K562 (cell line): ENCODE results near the gene MRPL32. TPM values are rescaled to one million over a fixed set of nuclear protein-coding genes. Genes with fewer than 3 reads are reported as not detected.

Source experiments
- ATAC-seq: fragments of 200-7000 bp; cut with Tn5 transposase; 3 replicates; pipeline ENCODE4 v1.9.1; 2020; ENCODE audit warnings: moderate library complexity
- BruUV-seq: library from RNA; stranded (reverse); fragments of 400-500 nt; replicated peaks from 2 replicates; lab custom pipeline; 2021; lab: Mats Ljungman, UMichigan
- CTCF ChIA-PET: fragments of 300-600 bp; formaldehyde crosslinking; extraction: SDS; loops from one replicate; lab custom pipeline; 2021; ENCODE audit warnings: low intra/inter-chr PET ratio; lab: Yijun Ruan, JAX
- POLR2A ChIA-PET: fragments of 300-600, 350-650 bp; sonication (Branson Sonifier 250); formaldehyde crosslinking; extraction: SDS; loops from one replicate; lab custom pipeline; 2021; ENCODE audit warnings: antibody characterized with exemption, inconsistent platforms; lab: Yijun Ruan, JAX
- DNase-seq, 4 experiments: peaks; one replicate each; pipeline versions ENCODE4 v3.0.0 to v3.0.0-alpha.2; 2011 to 2018; ENCODE audit warnings: low spot score in 3 of 4, mixed read lengths in 3 of 4; ENCODE audit errors: extremely low read depth in 1 of 4
- FAIRE-seq: peaks from 2 replicates; lab custom pipeline; 2011; peaks lifted over from hg19 to GRCh38; lab: Jason Lieb, UNC
- H2AFZ ChIP-seq: 2 replicates; pipeline ENCODE4 v1.6.0; 2011; ENCODE audit warnings: low read depth, low read length, control low read depth, inconsistent platforms
- H3K27ac ChIP-seq: fragments of 200-600 bp; 3 replicates; pipeline ENCODE4 v1.8.0; 2011; ENCODE audit warnings: low read depth, mild to moderate bottlenecking, control low read depth, inconsistent platforms, low read length, moderate library complexity, mixed read lengths; ENCODE audit errors: extremely low read depth
- H3K27me3 ChIP-seq, 2 experiments: fragments of 300-600 bp in 1 of 2; 2 replicates in 1 of 2; 3 replicates in 1 of 2; pipeline versions ENCODE4 v1.6.0 to v1.8.0; 2011; ENCODE audit warnings: inconsistent platforms in 2 of 2, low read length in 2 of 2, mild to moderate bottlenecking in 1 of 2, mixed read lengths in 1 of 2, moderate library complexity in 1 of 2; ENCODE audit not compliant: control insufficient read depth in 2 of 2, insufficient read depth in 2 of 2
- H3K36me3 ChIP-seq: fragments of 300-600 bp; 3 replicates; pipeline ENCODE4 v1.8.0; 2011; ENCODE audit warnings: mild to moderate bottlenecking, low read length, inconsistent platforms; ENCODE audit not compliant: control insufficient read depth, insufficient read depth
- H3K4me1 ChIP-seq, 2 experiments: fragments of 200-600 bp in 1 of 2; replicated peaks in 1 of 2; 2 replicates in 1 of 2; 3 replicates in 1 of 2; pipeline versions ENCODE4 v1.5.1 to v1.8.0; 2011; ENCODE audit warnings: inconsistent platforms in 2 of 2, low read length in 2 of 2, mild to moderate bottlenecking in 1 of 2, mixed read lengths in 1 of 2, moderate library complexity in 1 of 2; ENCODE audit not compliant: control insufficient read depth in 2 of 2, insufficient read depth in 2 of 2
- H3K4me2 ChIP-seq: 2 replicates; pipeline ENCODE4 v1.6.1; 2011; ENCODE audit warnings: low read length, control low read depth, inconsistent platforms, mixed read lengths; ENCODE audit not compliant: insufficient read depth
- H3K4me3 ChIP-seq: fragments of 200-600 bp; sonication (generic), shearing (Covaris generic); 2 replicates; pipeline ENCODE4 v1.5.1; 2016; ENCODE audit warnings: control low read depth, inconsistent platforms
- H3K79me2 ChIP-seq: fragments of 200-600 bp; 3 replicates; pipeline ENCODE4 v1.8.0; 2011; ENCODE audit warnings: low read length, inconsistent platforms; ENCODE audit not compliant: control insufficient read depth, insufficient read depth
- H3K9ac ChIP-seq, 2 experiments: 2 replicates each; pipeline versions ENCODE4 v1.6.0 to v1.6.1; 2011; ENCODE audit warnings: low read depth in 2 of 2, low read length in 2 of 2, control low read depth in 1 of 2, inconsistent platforms in 1 of 2, mild to moderate bottlenecking in 1 of 2, mixed read lengths in 1 of 2; ENCODE audit not compliant: insufficient read depth in 1 of 2
- H3K9me1 ChIP-seq: one replicate; pipeline ENCODE4 v1.6.0; 2011; ENCODE audit warnings: inconsistent platforms, mild to moderate bottlenecking, low read length, moderate library complexity; ENCODE audit not compliant: control insufficient read depth, insufficient read depth
- H3K9me3 ChIP-seq: replicated peaks from 2 replicates; pipeline ENCODE4 v1.5.1; 2011; ENCODE audit warnings: low read depth, low read length, inconsistent platforms; ENCODE audit not compliant: control insufficient read depth, insufficient read depth
- H4K20me1 ChIP-seq: replicated peaks from 2 replicates; pipeline ENCODE4 v1.6.1; 2011; ENCODE audit warnings: low read length, inconsistent platforms, mixed read lengths; ENCODE audit not compliant: control insufficient read depth, insufficient read depth
- JUNB ChIP-seq: fragments of 450-650 bp; formaldehyde crosslinking; conservative IDR thresholded peaks from 2 replicates; pipeline ENCODE4 v1.4.0; 2020; ENCODE audit warnings: mild to moderate bottlenecking
- MTA1 ChIP-seq: fragments of 450-650 bp; IDR thresholded peaks from 2 replicates; pipeline ENCODE4 v1.6.1; 2017; ENCODE audit warnings: borderline replicate concordance
- NFIX ChIP-seq: fragments of 250-450 bp; sonication (Bioruptor Pico); IDR thresholded peaks from 2 replicates; pipeline ENCODE4 v1.4.0; 2020; ENCODE audit warnings: low read depth, mild to moderate bottlenecking, moderate library complexity
- POLR2AphosphoS5 ChIP-seq: IDR thresholded peaks from 2 replicates; pipeline ENCODE4 v1.6.1; 2011; ENCODE audit warnings: mild to moderate bottlenecking, low read depth, low read length, moderate library complexity; ENCODE audit not compliant: control insufficient read depth, insufficient read depth
- POLR2G ChIP-seq: fragments of 200-400 bp; formaldehyde crosslinking; IDR thresholded peaks from 2 replicates; pipeline ENCODE4 v1.6.1; 2017; ENCODE audit warnings: low read depth, mild to moderate bottlenecking, antibody characterized with exemption, low read length, moderate library complexity
- TAF15 ChIP-seq: fragments of 200-400 bp; formaldehyde crosslinking; IDR thresholded peaks from 2 replicates; pipeline ENCODE4 v1.6.1; 2017; ENCODE audit warnings: mild to moderate bottlenecking, low read depth, low read length, moderate library complexity
- TFAM ChIP-seq: fragments of 250-450 bp; sonication (Bioruptor Pico); conservative IDR thresholded peaks from 2 replicates; pipeline ENCODE4 v1.5.0; 2021; ENCODE audit warnings: mild to moderate bottlenecking, moderate library complexity
- U2AF1 ChIP-seq: fragments of 200-400 bp; formaldehyde crosslinking; optimal IDR thresholded peaks from 2 replicates; pipeline ENCODE3; 2017; ENCODE audit warnings: mild to moderate bottlenecking, low read depth, low read length, moderate library complexity
- ZC3H4 ChIP-seq: sonication (generic); formaldehyde crosslinking; IDR thresholded peaks from 2 replicates; pipeline ENCODE4 v1.9.0; 2021; ENCODE audit warnings: missing genetic modification reagents, borderline replicate concordance
- ZFP36 ChIP-seq: fragments of 150-350 bp; IDR thresholded peaks from 2 replicates; pipeline ENCODE4 v1.6.1; 2018; ENCODE audit warnings: low read length, low read depth; ENCODE audit not compliant: partially characterized antibody
- ZNF232 ChIP-seq: sonication (generic); formaldehyde crosslinking; IDR thresholded peaks from 2 replicates; pipeline ENCODE4 v1.8.0; 2022; ENCODE audit warnings: mild to moderate bottlenecking, missing genetic modification reagents
- ZNF347 ChIP-seq: fragments of 450-650 bp; formaldehyde crosslinking; IDR thresholded peaks from 2 replicates; pipeline ENCODE4 v1.4.0; 2020; ENCODE audit warnings: low read depth, mild to moderate bottlenecking, moderate library complexity
- ZNF589 ChIP-seq: fragments of 200-800 bp; sonication (Bioruptor generic); IDR thresholded peaks from 2 replicates; pipeline ENCODE4 v1.6.1; 2016; ENCODE audit warnings: low read depth, missing genetic modification characterization, missing compliant biosample characterization
- WGBS: fragments of 100-300 bp; shearing (Covaris generic); methylation state at CpG from one replicate; pipeline ENCODE4 v1.1.6; 2016; ENCODE audit warnings: low coverage, mixed read lengths; ENCODE audit not compliant: insufficient coverage; ENCODE audit errors: missing lambda C conversion rate; 5-methylcytosine and 5-hydroxymethylcytosine counted together
- in situ Hi-C: fragments of 300-500 bp; cut with MboI; formaldehyde crosslinking; loops from 4 replicates; pipeline ENCODE4 v1.15.0; 2018; ENCODE audit warnings: inconsistent platforms, mixed read lengths
- intact Hi-C: fragments of 100-400 bp; cut with micrococcal nuclease; formaldehyde crosslinking; loops from 2 replicates; pipeline ENCODE4 v1.14.2; 2022
- polyA plus RNA-seq, 8 experiments: library from polyadenylated mRNA; depleted of rRNA in 4 of 8; stranded (reverse) in 5 of 8; unstranded in 3 of 8; fragments of >200 nt; fragmentation: Nextera tagmentation in 2 of 8; fragmentation: Illumina TruSeq in 1 of 8; extraction: Ambion mirVana in 2 of 8; extraction: Trizol in 1 of 8; gene quantifications; 2 replicates each; pipeline versions ENCODE4 v1.2.1 to v1.2.3, GENCODE V29; 2011 to 2014; ENCODE audit warnings: inconsistent platforms in 1 of 8, missing spikeins in 1 of 8
- total RNA-seq, 7 experiments: library from RNA; depleted of rRNA in 6 of 7; stranded (reverse); fragments of >200 nt in 6 of 7; fragmentation: Illumina TruSeq in 2 of 7; extraction: Trizol in 2 of 7; gene quantifications; 2 replicates each; pipeline versions ENCODE4 v1.2.1 to v1.2.3, GENCODE V29; 2011 to 2021; ENCODE audit warnings: low replicate concordance in 1 of 7
- TF ChIP-seq, protein P1 (sequence below): fragments of 450-650 bp; formaldehyde crosslinking; IDR thresholded peaks from 2 replicates; pipeline ENCODE4 v1.4.0; 2020; ENCODE audit warnings: mild to moderate bottlenecking
- TF ChIP-seq, protein P2 (sequence below): sonication (generic); formaldehyde crosslinking; IDR thresholded peaks from 2 replicates; pipeline ENCODE4 v1.8.0; 2022; ENCODE audit warnings: missing genetic modification reagents, mild to moderate bottlenecking, borderline replicate concordance

The MRPL32 gene
- total and polyA plus RNA-seq, 9 of the 15 experiments (the other 6 are each of a cell fraction or from before 2014, with no cell fraction given) = 75.5 to 351 (median 138) TPM

- intact Hi-C loops = loop anchor here (1.0 kb wide), 1 partner anchor 40 kb away; no protein-coding TSS in a partner anchor
- in situ Hi-C loops = loop anchor here (10.0 to 25.0 kb wide), 2 partner anchors 158 to 316 kb away; no protein-coding TSS in a partner anchor
- DNase-seq (no peak), FAIRE-seq (no peak), ATAC-seq (no peak; the same call in 1 of the 3 replicates)
- Histone ChIP-seq H3K27me3 (no peaks in the 10 kb centered on the region), H3K79me2 (no peaks in the 10 kb centered on the region), H3K9me3 (no peaks in the 10 kb centered on the region), H3K9me1 (no peaks in the 10 kb centered on the region), H3K36me3 (no peaks in the 10 kb centered on the region), H3K4me2 (peak overlapping the region; percentile 67), H2AFZ (peak overlapping the region; percentile 80), H3K9ac (no peak overlapping the region), H3K27ac (peak overlapping the region; percentile 15; the same call in 2 of the 3 replicates), H4K20me1 (no peaks in the 10 kb centered on the region), H3K4me3 (no peak overlapping the region), H3K4me1 (peaks cover 4 to 11% of the 10 kb centered on the region in 2 experiments; a peak in 4 of 5 replicates)
- CTCF ChIA-PET = no interaction called here
- no TSS peak for BruUV-seq
- TF ChIP-seq POLR2G (no peak), TAF15 (no peak), ZNF589 (CRISPR knock-in tag) (no peak)
- POLR2A ChIA-PET = interaction anchor here (0.5 to 1.8 kb wide), 4 partner anchors 9 to 697 kb away, joined by 3 to 14 read pairs (median 6); partner anchors contain the start of genes MRPL32 and PSMA2
- 100% methylated on average over 2 of the region's 2 CpGs for WGBS
Observed at GRCh38 chr7:42946627-42946950, 14.4 kb downstream of the MRPL32 start.

DNA sequence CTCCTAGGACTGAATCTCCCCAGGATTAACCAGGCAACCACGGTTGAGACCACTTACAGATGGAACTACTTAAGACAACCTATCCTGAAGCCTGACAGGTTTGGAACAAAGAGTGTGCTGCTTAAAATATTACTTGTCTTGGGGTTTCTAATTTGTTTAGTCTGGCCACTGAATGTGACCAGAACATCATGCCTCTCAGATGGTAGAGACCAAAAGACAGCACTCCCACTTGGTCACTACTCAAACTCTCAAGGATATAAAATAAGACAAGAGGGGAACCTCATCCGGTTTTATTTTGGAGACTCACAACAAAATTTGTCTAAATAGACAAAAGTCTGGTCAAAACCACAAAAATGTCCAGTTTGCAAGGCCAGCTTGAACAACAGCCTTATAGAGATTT, 15.3 kb downstream of the MRPL32 start:
- POLR2A ChIA-PET = no interaction called here
- H3K27me3 ChIP-seq = no peaks in the 10 kb centered on the region
- peaks cover 4 to 11% of the 10 kb centered on the region in 2 experiments; a peak in 4 of 5 replicates for H3K4me1 ChIP-seq
- no peak overlapping the region for H3K9ac ChIP-seq
- H3K9me3 ChIP-seq = no peaks in the 10 kb centered on the region
- H3K79me2 ChIP-seq = no peaks in the 10 kb centered on the region
- no peak overlapping the region; the same call in 1 of the 2 replicates for H2AFZ ChIP-seq
- H3K36me3 ChIP-seq = no peaks in the 10 kb centered on the region
- CTCF ChIA-PET = no interaction called here
- no peak overlapping the region for H3K4me2 ChIP-seq
- no peaks in the 10 kb centered on the region for H3K9me1 ChIP-seq
- no peak overlapping the region for H3K27ac ChIP-seq
- WGBS = 68% methylated on average over 2 of the region's 2 CpGs
- H3K4me3 ChIP-seq = no peak overlapping the region
- no TSS peak for BruUV-seq
- no peaks in the 10 kb centered on the region for H4K20me1 ChIP-seq
- FAIRE-seq (no peak), DNase-seq (no peak), ATAC-seq (no peak)
- in situ Hi-C loops = loop anchor here (10.0 to 25.0 kb wide), 2 partner anchors 157 to 315 kb away; no protein-coding TSS in a partner anchor
- intact Hi-C loops = no loop called here
- no peak for TF ChIP-seq NFIX (CRISPR knock-in tag)
- TF ChIP-seq ZC3H4 (CRISPR knock-in tag) = no peak
- no peak for TF ChIP-seq JUNB (CRISPR knock-in tag)
- TF ChIP-seq U2AF1 = no peak
- TF ChIP-seq ZFP36 = no peak
- no peak for TF ChIP-seq ZNF232 (CRISPR knock-in tag)
- TF ChIP-seq POLR2AphosphoS5 = no peak
- no peak for TF ChIP-seq TAF15
- TF ChIP-seq TFAM (CRISPR knock-in tag) = no peak
- no peak for TF ChIP-seq MTA1
- TF ChIP-seq, protein P1, sequence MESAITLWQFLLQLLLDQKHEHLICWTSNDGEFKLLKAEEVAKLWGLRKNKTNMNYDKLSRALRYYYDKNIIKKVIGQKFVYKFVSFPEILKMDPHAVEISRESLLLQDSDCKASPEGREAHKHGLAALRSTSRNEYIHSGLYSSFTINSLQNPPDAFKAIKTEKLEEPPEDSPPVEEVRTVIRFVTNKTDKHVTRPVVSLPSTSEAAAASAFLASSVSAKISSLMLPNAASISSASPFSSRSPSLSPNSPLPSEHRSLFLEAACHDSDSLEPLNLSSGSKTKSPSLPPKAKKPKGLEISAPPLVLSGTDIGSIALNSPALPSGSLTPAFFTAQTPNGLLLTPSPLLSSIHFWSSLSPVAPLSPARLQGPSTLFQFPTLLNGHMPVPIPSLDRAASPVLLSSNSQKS (CRISPR knock-in tag) = no peak
- no peak for TF ChIP-seq ZNF347 (CRISPR knock-in tag)
- TF ChIP-seq, protein P2, sequence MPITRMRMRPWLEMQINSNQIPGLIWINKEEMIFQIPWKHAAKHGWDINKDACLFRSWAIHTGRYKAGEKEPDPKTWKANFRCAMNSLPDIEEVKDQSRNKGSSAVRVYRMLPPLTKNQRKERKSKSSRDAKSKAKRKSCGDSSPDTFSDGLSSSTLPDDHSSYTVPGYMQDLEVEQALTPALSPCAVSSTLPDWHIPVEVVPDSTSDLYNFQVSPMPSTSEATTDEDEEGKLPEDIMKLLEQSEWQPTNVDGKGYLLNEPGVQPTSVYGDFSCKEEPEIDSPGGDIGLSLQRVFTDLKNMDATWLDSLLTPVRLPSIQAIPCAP (CRISPR knock-in tag) = no peak
